HK-2 (cell line): ENCODE data around the gene GRIN3A.
"Not testable (repeated sequence)": the region's sequence is repeated elsewhere in the genome, so short reads cannot be mapped to it uniquely, and the experiment has no call there.

Experiments
- DNase-seq: peaks from one replicate; pipeline ENCODE4 v3.0.0-alpha.2; 2018; ENCODE audit not compliant: unreplicated experiment

Gene GRIN3A

GRCh38 chr9:101579711-101580545 lies 158.5 kb downstream of the GRIN3A start:
- DNase-seq: no peak

- DNase-seq: no peak
These were observed 160.1 kb downstream of the GRIN3A start for GRCh38 chr9:101578378-101578777.

GRCh38 chr9:101574731-101575333 lies 163.6 kb downstream of the GRIN3A start:
- no peak for DNase-seq

GRCh38 chr9:101572316-101572715 lies 166.1 kb downstream of the GRIN3A start:
- no peak for DNase-seq

- no peak for DNase-seq
These were observed 167.3 kb downstream of the GRIN3A start for GRCh38 chr9:101571114-101571513.

GRCh38 chr9:101569741-101570501 lies 168.5 kb downstream of the GRIN3A start:
- no peak for DNase-seq

- DNase-seq: no peak
These were observed 170.6 kb downstream of the GRIN3A start for GRCh38 chr9:101567725-101568350.

GRCh38 chr9:101566904-101567724 lies 171.3 kb downstream of the GRIN3A start:
- peak; percentile 4 for DNase-seq

- DNase-seq: no peak
These were observed 174.2 kb downstream of the GRIN3A start for GRCh38 chr9:101564252-101564651.

- DNase-seq: no peak
These were observed 175.5 kb downstream of the GRIN3A start for GRCh38 chr9:101562966-101563365.

- no peak for DNase-seq
These were observed 176.7 kb downstream of the GRIN3A start for GRCh38 chr9:101561740-101562139.

GRCh38 chr9:101549472-101550098 lies 188.9 kb downstream of the GRIN3A start:
- DNase-seq: not testable (repeated sequence)

- DNase-seq: no peak
These were observed 195.2 kb downstream of the GRIN3A start for GRCh38 chr9:101543098-101543735.

- no peak for DNase-seq
These were observed 198.4 kb downstream of the GRIN3A start for GRCh38 chr9:101540069-101540468.

- DNase-seq: peak; percentile 4
These were observed 201.5 kb downstream of the GRIN3A start for GRCh38 chr9:101536938-101537337.

- DNase-seq: no peak
These were observed 202.1 kb downstream of the GRIN3A start for GRCh38 chr9:101536351-101536750.

GRCh38 chr9:101533334-101534204 lies 204.9 kb downstream of the GRIN3A start, which contains the start of gene RNF20:
Gene RNF20 (plus strand): TSS chr9:101533853. CDS start chr9:101535424, 1,571 bp downstream.
- peak; percentile 98 for DNase-seq

GRCh38 chr9:101530076-101530711 lies 208.3 kb downstream of the GRIN3A start:
- peak; percentile 41 for DNase-seq

GRCh38 chr9:101528015-101528414 lies 210.4 kb downstream of the GRIN3A start:
- DNase-seq: no peak
